Gastroesophageal sphincter (tissue), 4 donors: Measurements from ENCODE around the gene CALB2. TPM values are rescaled to one million over a fixed set of nuclear protein-coding genes. Genes with fewer than 3 reads are reported as not detected.

Source experiments
- ATAC-seq: fragments of 150-250 bp; one replicate; pipeline ENCODE4 v1.9.1; 2016; ENCODE audit warnings: mild to moderate bottlenecking, moderate library complexity
- H3K27ac ChIP-seq, 4 donors: fragments of 200-600 bp; sonication (generic) in 3 of 4; 1 replicate in 3 of 4; 2 replicates in 1 of 4; pipeline ENCODE4 v1.5.1; 2016 to 2019
- H3K27me3 ChIP-seq: fragments of 200-600 bp; sonication (generic); one replicate; pipeline ENCODE4 v1.5.1; 2019
- H3K36me3 ChIP-seq, 2 donors: fragments of 200-600 bp; sonication (generic); one replicate each; pipeline ENCODE4 v1.5.1; 2019; ENCODE audit warnings: control low read depth in 1 of 2
- H3K4me1 ChIP-seq, 3 donors: fragments of 200-600 bp; sonication (generic); 1 replicate in 2 of 3; 2 replicates in 1 of 3; pipeline ENCODE4 v1.5.1; 2016 to 2019; ENCODE audit warnings: control low read depth in 2 of 3
- H3K4me3 ChIP-seq, 2 donors: fragments of 200-600 bp; sonication (generic); one replicate each; pipeline ENCODE4 v1.5.1; 2019; ENCODE audit warnings: mild to moderate bottlenecking in 1 of 2, moderate library complexity in 1 of 2
- H3K9me3 ChIP-seq, 3 donors: fragments of 200-600 bp; sonication (generic); one replicate each; pipeline ENCODE4 v1.5.1; 2017 to 2019; ENCODE audit warnings: control low read depth in 2 of 3
- EP300 ChIP-seq: sonication (generic); formaldehyde crosslinking; IDR thresholded peaks from one replicate; pipeline ENCODE4 v1.6.1; 2017; ENCODE audit warnings: antibody characterized with exemption, mild to moderate bottlenecking
- POLR2A ChIP-seq, 2 donors: fragments of 450-650 bp; IDR thresholded peaks; one replicate each; pipeline ENCODE4 v1.6.1; 2017; ENCODE audit warnings: antibody characterized with exemption in 2 of 2, mild to moderate bottlenecking in 2 of 2, moderate library complexity in 1 of 2
- POLR2AphosphoS5 ChIP-seq: sonication (generic); formaldehyde crosslinking; IDR thresholded peaks from one replicate; pipeline ENCODE4 v1.6.1; 2017; ENCODE audit warnings: antibody characterized with exemption
- WGBS, 2 donors: methylation state at CpG; one replicate each; pipeline ENCODE4 v1.1.5; 2018; ENCODE audit warnings: low coverage in 1 of 2; 5-methylcytosine and 5-hydroxymethylcytosine counted together
- total RNA-seq, 4 donors: library from RNA; depleted of rRNA; stranded (reverse); fragments of >200 nt; gene quantifications; one replicate each; pipeline ENCODE4 v1.1.0, GENCODE V29; 2016
- TF ChIP-seq, protein P1 (sequence below), 4 experiments: fragments of 200-600 bp in 2 of 4; fragments of 450-650 bp in 2 of 4; sonication (generic) in 1 of 4; IDR thresholded peaks; one replicate each; pipeline ENCODE4 v1.5.1; 2017 to 2019; ENCODE audit warnings: antibody characterized with exemption in 4 of 4, mild to moderate bottlenecking in 2 of 4, moderate library complexity in 2 of 4

CALB2 gene
- total RNA-seq, 4 donors from 2014 or later: 0.85 to 2.8 TPM; not detected in 2

DNA sequence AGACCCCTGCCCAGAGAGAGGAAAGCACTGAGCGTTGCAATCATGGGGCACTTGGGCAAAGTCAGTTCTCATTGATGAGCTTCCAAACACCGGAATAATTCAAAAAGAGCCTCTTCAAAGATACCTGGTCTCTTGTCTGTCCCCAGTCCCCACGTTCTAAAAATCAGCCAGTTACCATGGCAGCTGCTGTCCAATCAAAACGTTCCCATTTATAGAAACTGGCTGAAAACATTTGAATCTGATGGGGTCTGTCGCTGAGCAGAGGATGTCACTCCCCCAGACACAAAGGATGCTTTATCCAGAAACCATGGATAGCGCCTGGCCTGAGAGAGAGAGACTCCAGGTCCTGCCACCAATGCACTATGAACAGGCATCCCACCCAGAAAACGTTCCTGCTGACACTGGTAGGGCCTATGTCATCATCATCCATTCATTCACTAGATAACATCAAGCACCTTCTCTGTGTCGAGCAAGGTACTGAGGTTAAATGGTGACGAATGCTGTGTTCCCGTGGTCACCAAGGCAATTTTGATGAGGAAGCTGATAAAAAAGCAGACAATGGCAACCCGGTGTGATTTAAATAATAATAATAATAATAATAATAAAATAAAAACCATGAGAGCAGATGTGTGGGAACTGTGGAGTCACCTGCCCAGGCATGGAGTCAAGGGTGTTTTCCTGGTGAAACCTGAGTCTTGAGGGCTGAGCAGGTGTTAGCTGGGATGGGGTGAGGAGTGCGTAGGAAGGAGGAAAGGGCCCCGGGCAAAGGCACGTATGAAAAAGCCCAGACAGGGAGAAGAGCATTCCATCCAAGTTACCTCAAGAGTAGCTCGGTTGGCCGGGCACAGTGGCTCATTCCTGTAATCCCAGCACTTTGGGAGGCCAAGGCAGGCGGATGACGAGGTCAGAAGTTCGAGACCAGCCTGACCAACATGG is 19.0 kb upstream of the CALB2 start:
- no peak overlapping the region for H3K27ac ChIP-seq
- no peaks in the 10 kb centered on the region for H3K36me3 ChIP-seq
- no peaks in the 10 kb centered on the region for H3K4me1 ChIP-seq
- H3K4me3 ChIP-seq: no peak overlapping the region
- peaks cover 22% of the 10 kb centered on the region for H3K27me3 ChIP-seq
- no peak for ATAC-seq
- 67 to 71% methylated on average over 12 to 14 of the region's 19 CpGs for WGBS, 2 donors
- no peak for TF ChIP-seq POLR2AphosphoS5
- TF ChIP-seq, protein P1, sequence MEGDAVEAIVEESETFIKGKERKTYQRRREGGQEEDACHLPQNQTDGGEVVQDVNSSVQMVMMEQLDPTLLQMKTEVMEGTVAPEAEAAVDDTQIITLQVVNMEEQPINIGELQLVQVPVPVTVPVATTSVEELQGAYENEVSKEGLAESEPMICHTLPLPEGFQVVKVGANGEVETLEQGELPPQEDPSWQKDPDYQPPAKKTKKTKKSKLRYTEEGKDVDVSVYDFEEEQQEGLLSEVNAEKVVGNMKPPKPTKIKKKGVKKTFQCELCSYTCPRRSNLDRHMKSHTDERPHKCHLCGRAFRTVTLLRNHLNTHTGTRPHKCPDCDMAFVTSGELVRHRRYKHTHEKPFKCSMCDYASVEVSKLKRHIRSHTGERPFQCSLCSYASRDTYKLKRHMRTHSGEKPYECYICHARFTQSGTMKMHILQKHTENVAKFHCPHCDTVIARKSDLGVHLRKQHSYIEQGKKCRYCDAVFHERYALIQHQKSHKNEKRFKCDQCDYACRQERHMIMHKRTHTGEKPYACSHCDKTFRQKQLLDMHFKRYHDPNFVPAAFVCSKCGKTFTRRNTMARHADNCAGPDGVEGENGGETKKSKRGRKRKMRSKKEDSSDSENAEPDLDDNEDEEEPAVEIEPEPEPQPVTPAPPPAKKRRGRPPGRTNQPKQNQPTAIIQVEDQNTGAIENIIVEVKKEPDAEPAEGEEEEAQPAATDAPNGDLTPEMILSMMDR (IDR thresholded peaks at IDR 0.05): no peak
- no peaks in the 10 kb centered on the region for H3K9me3 ChIP-seq

GRCh38 chr16:71340406-71340805 is 18.1 kb upstream of the CALB2 start:
- Histone ChIP-seq H3K4me1 (no peaks in the 10 kb centered on the region), H3K27ac (no peak overlapping the region), H3K36me3 (no peaks in the 10 kb centered on the region), H3K27me3 (peaks cover 25% of the 10 kb centered on the region), H3K4me3 (no peak overlapping the region), H3K9me3 (no peaks in the 10 kb centered on the region)
- no peak for TF ChIP-seq POLR2A (IDR thresholded peaks at IDR 0.05)
- TF ChIP-seq EP300: no peak
- ATAC-seq: no peak
- 68 to 71% methylated on average over 6 of the region's 6 CpGs for WGBS, 2 donors

- WGBS, 2 donors: 86 to 100% methylated on average over 2 to 5 of the region's 5 CpGs
- no peak for ATAC-seq
Observed at GRCh38 chr16:71341881-71342280, 16.6 kb upstream of the CALB2 start.

DNA sequence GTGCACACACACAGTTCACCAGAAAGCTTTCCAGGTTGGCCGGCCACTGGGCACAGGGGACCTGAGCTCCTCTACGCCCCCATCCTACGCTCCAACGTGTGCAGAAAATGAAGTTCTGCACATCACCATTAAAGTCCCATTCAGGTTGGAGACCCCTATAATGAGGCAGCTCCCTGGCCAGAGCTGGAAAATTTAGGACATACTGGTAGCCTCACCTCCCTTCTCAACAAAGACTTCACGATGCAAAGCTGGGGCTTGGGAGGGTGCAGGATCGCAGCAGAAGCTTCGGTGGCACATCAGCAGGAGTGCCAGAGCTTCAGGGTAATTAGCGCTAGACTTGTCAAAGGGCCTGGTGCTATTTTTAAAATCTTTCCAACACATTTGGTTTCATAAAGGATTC is 15.4 kb upstream of the CALB2 start:
- WGBS, 2 donors: 76 to 88% methylated on average over 5 to 6 of the region's 8 CpGs
- ATAC-seq: no peak
- Histone ChIP-seq H3K4me3 (no peak overlapping the region), H3K9me3 (no peaks in the 10 kb centered on the region), H3K36me3 (no peaks in the 10 kb centered on the region), H3K27ac (no peak overlapping the region), H3K27me3 (peaks cover 21% of the 10 kb centered on the region), H3K4me1 (no peaks in the 10 kb centered on the region)
- TF ChIP-seq EP300 (no peak), POLR2A (IDR thresholded peaks at IDR 0.05) (no peak), POLR2AphosphoS5 (no peak)
- TF ChIP-seq, protein P1 (IDR thresholded peaks at IDR 0.05): no peak

More at GRCh38 chr16:71341881-71342280, 16.6 kb upstream of the CALB2 start:
- TF ChIP-seq POLR2AphosphoS5 (no peak), EP300 (no peak), POLR2A (IDR thresholded peaks at IDR 0.05) (no peak)
- TF ChIP-seq, protein P1 (IDR thresholded peaks at IDR 0.05): no peak
- no peak overlapping the region for H3K4me3 ChIP-seq
- no peaks in the 10 kb centered on the region for H3K9me3 ChIP-seq
- no peaks in the 10 kb centered on the region for H3K4me1 ChIP-seq
- H3K27me3 ChIP-seq: peaks cover 24% of the 10 kb centered on the region
- no peaks in the 10 kb centered on the region for H3K36me3 ChIP-seq
- no peak overlapping the region for H3K27ac ChIP-seq

- H3K4me3 ChIP-seq: no peak overlapping the region
- H3K27me3 ChIP-seq: peaks cover 31% of the 10 kb centered on the region
- H3K9me3 ChIP-seq: no peaks in the 10 kb centered on the region
- no peaks in the 10 kb centered on the region for H3K36me3 ChIP-seq
- 30 to 51% methylated on average over 4 to 12 of the region's 13 CpGs for WGBS, 2 donors
- H3K4me1 ChIP-seq: no peaks in the 10 kb centered on the region
- H3K27ac ChIP-seq: no peak overlapping the region
- no peak for ATAC-seq
- TF ChIP-seq, protein P1 (IDR thresholded peaks at IDR 0.05): no peak
- no peak for TF ChIP-seq POLR2AphosphoS5
- TF ChIP-seq POLR2A (IDR thresholded peaks at IDR 0.05): no peak
- no peak for TF ChIP-seq EP300
Observed at GRCh38 chr16:71344315-71344905, 14.1 kb upstream of the CALB2 start.
